ENCODE measurements around the gene LRRN2. TPM values are rescaled to one million over a fixed set of nuclear protein-coding genes. Genes with fewer than 3 reads are reported as not detected.

LRRN2 gene
- total and polyA plus RNA-seq, 9 of the 15 experiments (the other 6 are each of a cell fraction or from before 2014, with no cell fraction given) = 0.05 TPM; not detected in 8

DNA sequence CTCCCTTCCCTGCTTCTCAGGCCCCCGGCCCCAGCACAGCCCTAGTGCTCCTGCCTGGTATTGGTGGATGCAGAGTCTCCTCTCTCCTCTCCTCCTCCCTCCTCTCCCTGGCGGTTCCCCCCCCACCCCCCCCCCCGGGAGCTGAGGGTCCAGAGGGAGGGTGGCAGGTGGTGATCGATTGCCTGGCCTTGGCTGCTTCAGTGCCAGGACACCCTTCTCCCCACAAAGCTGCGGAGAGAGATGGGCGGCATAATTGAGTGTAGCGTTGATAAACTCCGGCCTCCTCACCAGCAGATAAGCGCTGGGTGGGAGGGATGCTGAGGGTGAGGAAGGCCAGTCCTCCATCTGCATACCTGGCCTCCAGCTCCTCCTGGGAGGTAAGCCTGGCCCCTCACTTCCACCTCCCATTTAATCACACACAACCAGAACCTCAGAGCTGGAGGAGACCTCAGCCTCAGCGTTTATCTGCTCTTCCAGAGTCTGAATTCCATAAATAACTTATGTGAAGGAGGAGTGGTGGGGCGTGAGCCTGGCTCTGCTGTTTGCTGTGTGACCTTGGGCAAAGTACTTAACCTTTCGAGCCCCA is 60.8 kb downstream of the LRRN2 start (continued):
- TF ChIP-seq TBL1XR1 (IDR thresholded peaks at IDR 0.05; ENCODE audit: low read length in 2 of 2) = no peak
- TF ChIP-seq PHF20 (IDR thresholded peaks at IDR 0.05; ENCODE audit: partially characterized antibody) = no peak
- no peak for TF ChIP-seq E2F3 (CRISPR knock-in tag; IDR thresholded peaks at IDR 0.05)
- TF ChIP-seq GATAD2B (IDR thresholded peaks at IDR 0.05; ENCODE audit: borderline replicate concordance) = no peak
- no peak for TF ChIP-seq ZNF717 (CRISPR knock-in tag; IDR thresholded peaks at IDR 0.05)
- peak in 1 of 2 experiments; percentile 88; a peak in 1 of 4 replicates for TF ChIP-seq TEAD1 (CRISPR knock-in tag; IDR thresholded peaks at IDR 0.05)
- no peak for TF ChIP-seq ZNF764 (CRISPR knock-in tag; IDR thresholded peaks at IDR 0.05; ENCODE audit: low read depth)
- TF ChIP-seq, protein P1, sequence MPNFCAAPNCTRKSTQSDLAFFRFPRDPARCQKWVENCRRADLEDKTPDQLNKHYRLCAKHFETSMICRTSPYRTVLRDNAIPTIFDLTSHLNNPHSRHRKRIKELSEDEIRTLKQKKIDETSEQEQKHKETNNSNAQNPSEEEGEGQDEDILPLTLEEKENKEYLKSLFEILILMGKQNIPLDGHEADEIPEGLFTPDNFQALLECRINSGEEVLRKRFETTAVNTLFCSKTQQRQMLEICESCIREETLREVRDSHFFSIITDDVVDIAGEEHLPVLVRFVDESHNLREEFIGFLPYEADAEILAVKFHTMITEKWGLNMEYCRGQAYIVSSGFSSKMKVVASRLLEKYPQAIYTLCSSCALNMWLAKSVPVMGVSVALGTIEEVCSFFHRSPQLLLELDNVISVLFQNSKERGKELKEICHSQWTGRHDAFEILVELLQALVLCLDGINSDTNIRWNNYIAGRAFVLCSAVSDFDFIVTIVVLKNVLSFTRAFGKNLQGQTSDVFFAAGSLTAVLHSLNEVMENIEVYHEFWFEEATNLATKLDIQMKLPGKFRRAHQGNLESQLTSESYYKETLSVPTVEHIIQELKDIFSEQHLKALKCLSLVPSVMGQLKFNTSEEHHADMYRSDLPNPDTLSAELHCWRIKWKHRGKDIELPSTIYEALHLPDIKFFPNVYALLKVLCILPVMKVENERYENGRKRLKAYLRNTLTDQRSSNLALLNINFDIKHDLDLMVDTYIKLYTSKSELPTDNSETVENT (CRISPR knock-in tag; IDR thresholded peaks at IDR 0.05) = no peak
- 0 out of 2 replicates have a peak, but pooled peaks have one; percentile 26 for TF ChIP-seq GABPB1 (CRISPR knock-in tag; IDR thresholded peaks at IDR 0.05)
- no peak for TF ChIP-seq ETV6 (IDR thresholded peaks at IDR 0.05; ENCODE audit: borderline replicate concordance in 1 of 2, low read depth in 2 of 2, low read length in 1 of 2)
- no peak for TF ChIP-seq ETV6 (CRISPR knock-in tag; IDR thresholded peaks at IDR 0.05; ENCODE audit: borderline replicate concordance)
- TF ChIP-seq, protein P2, sequence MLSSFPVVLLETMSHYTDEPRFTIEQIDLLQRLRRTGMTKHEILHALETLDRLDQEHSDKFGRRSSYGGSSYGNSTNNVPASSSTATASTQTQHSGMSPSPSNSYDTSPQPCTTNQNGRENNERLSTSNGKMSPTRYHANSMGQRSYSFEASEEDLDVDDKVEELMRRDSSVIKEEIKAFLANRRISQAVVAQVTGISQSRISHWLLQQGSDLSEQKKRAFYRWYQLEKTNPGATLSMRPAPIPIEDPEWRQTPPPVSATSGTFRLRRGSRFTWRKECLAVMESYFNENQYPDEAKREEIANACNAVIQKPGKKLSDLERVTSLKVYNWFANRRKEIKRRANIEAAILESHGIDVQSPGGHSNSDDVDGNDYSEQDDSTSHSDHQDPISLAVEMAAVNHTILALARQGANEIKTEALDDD (IDR thresholded peaks at IDR 0.05) = no peak
- TF ChIP-seq, protein P3, sequence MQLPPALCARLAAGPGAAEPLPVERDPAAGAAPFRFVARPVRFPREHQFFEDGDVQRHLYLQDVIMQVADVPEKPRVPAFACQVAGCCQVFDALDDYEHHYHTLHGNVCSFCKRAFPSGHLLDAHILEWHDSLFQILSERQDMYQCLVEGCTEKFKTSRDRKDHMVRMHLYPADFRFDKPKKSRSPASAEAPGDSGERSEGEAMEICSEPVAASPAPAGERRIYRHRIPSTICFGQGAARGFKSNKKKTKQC (CRISPR knock-in tag; IDR thresholded peaks at IDR 0.05) = no peak
- TF ChIP-seq STAG1 (CRISPR knock-in tag; IDR thresholded peaks at IDR 0.05; ENCODE audit: borderline replicate concordance) = no peak
- no peak for TF ChIP-seq SMARCC2 (IDR thresholded peaks at IDR 0.05; ENCODE audit: low read depth)
- TF ChIP-seq, protein P4, sequence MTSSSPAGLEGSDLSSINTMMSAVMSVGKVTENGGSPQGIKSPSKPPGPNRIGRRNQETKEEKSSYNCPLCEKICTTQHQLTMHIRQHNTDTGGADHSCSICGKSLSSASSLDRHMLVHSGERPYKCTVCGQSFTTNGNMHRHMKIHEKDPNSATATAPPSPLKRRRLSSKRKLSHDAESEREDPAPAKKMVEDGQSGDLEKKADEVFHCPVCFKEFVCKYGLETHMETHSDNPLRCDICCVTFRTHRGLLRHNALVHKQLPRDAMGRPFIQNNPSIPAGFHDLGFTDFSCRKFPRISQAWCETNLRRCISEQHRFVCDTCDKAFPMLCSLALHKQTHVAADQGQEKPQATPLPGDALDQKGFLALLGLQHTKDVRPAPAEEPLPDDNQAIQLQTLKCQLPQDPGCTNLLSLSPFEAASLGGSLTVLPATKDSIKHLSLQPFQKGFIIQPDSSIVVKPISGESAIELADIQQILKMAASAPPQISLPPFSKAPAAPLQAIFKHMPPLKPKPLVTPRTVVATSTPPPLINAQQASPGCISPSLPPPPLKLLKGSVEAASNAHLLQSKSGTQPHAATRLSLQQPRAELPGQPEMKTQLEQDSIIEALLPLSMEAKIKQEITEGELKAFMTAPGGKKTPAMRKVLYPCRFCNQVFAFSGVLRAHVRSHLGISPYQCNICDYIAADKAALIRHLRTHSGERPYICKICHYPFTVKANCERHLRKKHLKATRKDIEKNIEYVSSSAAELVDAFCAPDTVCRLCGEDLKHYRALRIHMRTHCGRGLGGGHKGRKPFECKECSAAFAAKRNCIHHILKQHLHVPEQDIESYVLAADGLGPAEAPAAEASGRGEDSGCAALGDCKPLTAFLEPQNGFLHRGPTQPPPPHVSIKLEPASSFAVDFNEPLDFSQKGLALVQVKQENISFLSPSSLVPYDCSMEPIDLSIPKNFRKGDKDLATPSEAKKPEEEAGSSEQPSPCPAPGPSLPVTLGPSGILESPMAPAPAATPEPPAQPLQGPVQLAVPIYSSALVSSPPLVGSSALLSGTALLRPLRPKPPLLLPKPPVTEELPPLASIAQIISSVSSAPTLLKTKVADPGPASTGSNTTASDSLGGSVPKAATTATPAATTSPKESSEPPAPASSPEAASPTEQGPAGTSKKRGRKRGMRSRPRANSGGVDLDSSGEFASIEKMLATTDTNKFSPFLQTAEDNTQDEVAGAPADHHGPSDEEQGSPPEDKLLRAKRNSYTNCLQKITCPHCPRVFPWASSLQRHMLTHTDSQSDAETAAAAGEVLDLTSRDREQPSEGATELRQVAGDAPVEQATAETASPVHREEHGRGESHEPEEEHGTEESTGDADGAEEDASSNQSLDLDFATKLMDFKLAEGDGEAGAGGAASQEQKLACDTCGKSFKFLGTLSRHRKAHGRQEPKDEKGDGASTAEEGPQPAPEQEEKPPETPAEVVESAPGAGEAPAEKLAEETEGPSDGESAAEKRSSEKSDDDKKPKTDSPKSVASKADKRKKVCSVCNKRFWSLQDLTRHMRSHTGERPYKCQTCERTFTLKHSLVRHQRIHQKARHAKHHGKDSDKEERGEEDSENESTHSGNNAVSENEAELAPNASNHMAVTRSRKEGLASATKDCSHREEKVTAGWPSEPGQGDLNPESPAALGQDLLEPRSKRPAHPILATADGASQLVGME (CRISPR knock-in tag; IDR thresholded peaks at IDR 0.05) = no peak
- no peak for TF ChIP-seq ELF1 (tag; IDR thresholded peaks at IDR 0.05)
- TF ChIP-seq, protein P5, sequence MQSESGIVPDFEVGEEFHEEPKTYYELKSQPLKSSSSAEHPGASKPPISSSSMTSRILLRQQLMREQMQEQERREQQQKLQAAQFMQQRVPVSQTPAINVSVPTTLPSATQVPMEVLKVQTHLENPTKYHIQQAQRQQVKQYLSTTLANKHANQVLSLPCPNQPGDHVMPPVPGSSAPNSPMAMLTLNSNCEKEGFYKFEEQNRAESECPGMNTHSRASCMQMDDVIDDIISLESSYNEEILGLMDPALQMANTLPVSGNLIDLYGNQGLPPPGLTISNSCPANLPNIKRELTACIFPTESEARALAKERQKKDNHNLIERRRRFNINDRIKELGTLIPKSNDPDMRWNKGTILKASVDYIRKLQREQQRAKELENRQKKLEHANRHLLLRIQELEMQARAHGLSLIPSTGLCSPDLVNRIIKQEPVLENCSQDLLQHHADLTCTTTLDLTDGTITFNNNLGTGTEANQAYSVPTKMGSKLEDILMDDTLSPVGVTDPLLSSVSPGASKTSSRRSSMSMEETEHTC (IDR thresholded peaks at IDR 0.05) = no peak

Data from K562 (cell line).